Astrocyte (in vitro differentiated cells and primary cell): Measurements from ENCODE around the gene JMJD1C.

Experiments used
- CTCF ChIP-seq: IDR thresholded peaks from 2 replicates; pipeline ENCODE4 v1.5.1; 2011; ENCODE audit warnings: low read depth, mild to moderate bottlenecking, inconsistent platforms, low read length, moderate library complexity; ENCODE audit not compliant: insufficient read depth
- EZH2 ChIP-seq: IDR thresholded peaks from 2 replicates; pipeline ENCODE4 v1.6.1; 2012; ENCODE audit warnings: mild to moderate bottlenecking, low read length, inconsistent platforms; ENCODE audit not compliant: insufficient read depth

DNA sequence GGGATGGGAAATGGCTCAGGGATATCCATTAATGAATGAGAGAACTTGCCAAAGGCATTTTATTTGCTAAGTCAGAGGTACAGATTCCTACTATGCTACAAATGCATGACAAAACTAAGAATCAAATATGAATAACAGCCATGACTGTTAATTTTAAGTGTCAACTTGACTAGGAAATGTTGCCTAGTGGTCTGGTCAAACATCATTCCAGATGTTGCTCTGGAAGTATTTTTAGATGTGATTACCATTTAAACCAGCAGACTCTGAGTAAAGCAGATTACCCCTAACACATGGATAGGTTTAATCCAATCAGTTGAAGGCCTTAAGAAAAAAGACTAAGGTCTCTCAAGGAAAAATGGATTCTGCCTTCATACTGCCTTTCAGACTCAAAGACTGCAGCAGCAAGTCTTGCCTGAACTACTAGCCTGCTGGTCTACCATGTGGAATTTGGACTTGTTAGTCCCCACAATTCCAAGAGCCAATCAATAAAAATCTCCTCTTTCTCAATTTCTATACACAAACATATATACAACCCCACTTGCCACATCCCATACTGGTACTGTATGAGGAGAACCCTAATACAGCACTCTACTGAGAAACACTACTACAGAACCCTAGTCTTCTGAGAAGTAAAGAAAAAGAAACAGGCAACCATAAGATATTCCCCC lies 213.5 kb downstream of the JMJD1C start:
- TF ChIP-seq CTCF (no peak), EZH2 (no peak)
